Upper lobe of left lung (tissue), 4 donors: ENCODE data around the gene WSB2.

Source experiments
- CTCF ChIP-seq, 6 experiments: fragments of 450-650 bp in 4 of 6; fragments of 200-600 bp in 2 of 6; sonication (generic) in 2 of 6; IDR thresholded peaks; one replicate each; pipeline ENCODE4 v1.5.1; 2016 to 2019; ENCODE audit warnings: antibody characterized with exemption in 6 of 6
- POLR2A ChIP-seq, 4 donors: fragments of 450-650 bp; IDR thresholded peaks; one replicate each; pipeline ENCODE4 v1.5.1; 2016 to 2017; ENCODE audit warnings: antibody characterized with exemption in 4 of 4, mild to moderate bottlenecking in 2 of 4

- TF ChIP-seq POLR2A (IDR thresholded peaks at IDR 0.05) (no peak), CTCF (IDR thresholded peaks at IDR 0.05) (no peak)
These were observed 12.8 kb upstream of the WSB2 start for GRCh38 chr12:118073768-118074167.
